ENCODE measurements around the gene ZNF428. TPM values are rescaled to one million over a fixed set of nuclear protein-coding genes. Genes with fewer than 3 reads are reported as not detected.

ZNF428 gene
- total RNA-seq, 1 donor, result 37.3 TPM

DNA sequence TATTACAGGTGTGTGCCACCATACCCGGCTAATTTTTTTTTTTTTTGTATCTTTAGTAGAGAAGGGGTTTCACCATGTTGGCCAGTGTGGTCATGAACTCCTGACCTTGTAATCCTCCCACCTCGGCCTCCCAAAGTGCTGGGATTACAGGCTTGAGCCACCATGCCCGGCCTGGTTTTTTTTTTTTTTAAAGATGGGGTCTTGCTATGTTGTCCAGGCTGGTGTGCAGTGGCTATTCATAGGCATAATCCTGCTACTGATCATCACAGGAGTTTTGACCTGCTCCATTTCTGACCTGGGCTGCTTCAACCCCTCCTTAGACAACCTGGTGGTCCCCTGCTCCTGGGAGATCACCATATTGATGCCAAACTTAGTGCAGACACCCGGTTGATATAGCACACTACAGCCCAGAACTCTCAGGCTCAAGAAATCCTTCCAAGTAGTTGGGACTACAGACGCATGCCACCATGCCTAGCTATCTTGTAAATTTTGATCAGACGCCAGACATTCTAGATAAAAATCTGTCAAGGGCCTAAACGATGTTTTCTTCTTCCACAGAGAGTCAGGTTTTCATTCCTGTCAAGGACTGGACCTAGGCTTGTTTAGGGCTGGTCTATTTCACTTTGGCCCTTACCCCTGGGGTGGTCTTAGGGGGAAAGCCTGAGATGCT is 41.0 kb upstream of the ZNF428 start:
- H3K79me2 ChIP-seq (ENCODE audit: insufficient read depth, low read length), result peaks cover 70% of the 10 kb centered on the region
- no peak overlapping the region for H3K4me3 ChIP-seq (ENCODE audit: insufficient read depth, low read length)
- TF ChIP-seq, protein P1, sequence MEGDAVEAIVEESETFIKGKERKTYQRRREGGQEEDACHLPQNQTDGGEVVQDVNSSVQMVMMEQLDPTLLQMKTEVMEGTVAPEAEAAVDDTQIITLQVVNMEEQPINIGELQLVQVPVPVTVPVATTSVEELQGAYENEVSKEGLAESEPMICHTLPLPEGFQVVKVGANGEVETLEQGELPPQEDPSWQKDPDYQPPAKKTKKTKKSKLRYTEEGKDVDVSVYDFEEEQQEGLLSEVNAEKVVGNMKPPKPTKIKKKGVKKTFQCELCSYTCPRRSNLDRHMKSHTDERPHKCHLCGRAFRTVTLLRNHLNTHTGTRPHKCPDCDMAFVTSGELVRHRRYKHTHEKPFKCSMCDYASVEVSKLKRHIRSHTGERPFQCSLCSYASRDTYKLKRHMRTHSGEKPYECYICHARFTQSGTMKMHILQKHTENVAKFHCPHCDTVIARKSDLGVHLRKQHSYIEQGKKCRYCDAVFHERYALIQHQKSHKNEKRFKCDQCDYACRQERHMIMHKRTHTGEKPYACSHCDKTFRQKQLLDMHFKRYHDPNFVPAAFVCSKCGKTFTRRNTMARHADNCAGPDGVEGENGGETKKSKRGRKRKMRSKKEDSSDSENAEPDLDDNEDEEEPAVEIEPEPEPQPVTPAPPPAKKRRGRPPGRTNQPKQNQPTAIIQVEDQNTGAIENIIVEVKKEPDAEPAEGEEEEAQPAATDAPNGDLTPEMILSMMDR (IDR thresholded peaks at IDR 0.05; ENCODE audit: extremely low read depth, low read depth, low read length), result no peak
- H3K36me3 ChIP-seq (ENCODE audit: insufficient read depth, low read length), result peaks cover 85% of the 10 kb centered on the region
- no peak overlapping the region for H2AFZ ChIP-seq (ENCODE audit: low read length)
- no peak overlapping the region for H3K27ac ChIP-seq (ENCODE audit: low read depth, low read length)
- no peaks in the 10 kb centered on the region for H3K4me1 ChIP-seq (ENCODE audit: insufficient read depth, low read length)
- no peak overlapping the region for H3K4me2 ChIP-seq (ENCODE audit: insufficient read depth, low read length)
- peaks cover 32% of the 10 kb centered on the region for H4K20me1 ChIP-seq (ENCODE audit: insufficient read depth, low read length)
- no peaks in the 10 kb centered on the region for H3K27me3 ChIP-seq (ENCODE audit: insufficient read depth, low read length)
- H3K9me3 ChIP-seq (ENCODE audit: low read depth, low read length), result no peaks in the 10 kb centered on the region
- DNase-seq (ENCODE audit: insufficient read length, low spot score, missing footprints), result no peak

DNA sequence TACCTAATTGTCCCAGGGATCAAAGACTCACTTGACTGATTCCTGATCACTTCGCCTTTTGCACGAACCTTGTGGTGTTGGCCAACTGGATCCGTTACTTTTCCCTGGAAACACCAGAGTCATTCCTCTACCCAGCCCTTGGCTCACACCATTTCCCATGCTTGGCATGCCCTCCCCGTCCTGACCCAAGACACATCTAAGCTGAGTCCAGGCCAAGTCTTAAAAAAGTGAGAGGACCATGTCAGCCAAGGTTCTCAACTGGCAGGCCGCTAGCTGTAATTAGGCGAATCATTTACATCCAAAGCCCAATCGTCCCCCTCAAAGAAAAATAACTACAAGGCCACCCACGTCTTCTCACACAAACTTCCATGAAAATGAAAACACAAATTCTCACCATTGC is 39.1 kb upstream of the ZNF428 start:
- Histone ChIP-seq H3K4me3 (ENCODE audit: insufficient read depth, low read length) (no peak overlapping the region), H3K4me2 (ENCODE audit: insufficient read depth, low read length) (no peak overlapping the region), H3K4me1 (ENCODE audit: insufficient read depth, low read length) (no peaks in the 10 kb centered on the region), H3K27ac (ENCODE audit: low read depth, low read length) (no peak overlapping the region), H2AFZ (ENCODE audit: low read length) (no peak overlapping the region), H3K79me2 (ENCODE audit: insufficient read depth, low read length) (peaks cover 52% of the 10 kb centered on the region), H4K20me1 (ENCODE audit: insufficient read depth, low read length) (peaks cover 20% of the 10 kb centered on the region), H3K27me3 (ENCODE audit: insufficient read depth, low read length) (no peaks in the 10 kb centered on the region), H3K36me3 (ENCODE audit: insufficient read depth, low read length) (peaks cover 84% of the 10 kb centered on the region), H3K9me3 (ENCODE audit: low read depth, low read length) (no peaks in the 10 kb centered on the region)
- TF ChIP-seq, protein P1 (IDR thresholded peaks at IDR 0.05; ENCODE audit: extremely low read depth, low read depth, low read length), result no peak
- DNase-seq (ENCODE audit: insufficient read length, low spot score, missing footprints), result no peak

DNA sequence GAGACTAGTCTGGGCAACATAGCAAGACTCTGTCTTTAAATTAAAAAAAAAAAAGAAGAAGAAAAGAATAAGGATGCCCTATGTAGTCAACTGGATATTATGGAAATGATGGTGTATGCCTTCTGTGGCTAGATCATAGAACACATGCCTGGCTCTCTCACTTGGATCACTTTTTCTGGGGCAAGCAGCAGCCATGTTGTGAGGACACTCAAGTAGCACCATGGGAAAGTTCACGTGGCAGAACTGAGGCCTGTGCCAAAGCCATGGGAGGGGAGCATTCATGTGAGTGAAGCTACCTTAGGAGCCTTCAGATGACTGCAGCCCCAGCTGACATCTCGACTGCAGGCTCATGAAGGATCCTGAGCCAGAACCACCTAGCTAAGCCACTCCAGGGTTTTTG is 38.6 kb upstream of the ZNF428 start:
- peaks cover 48% of the 10 kb centered on the region for H3K79me2 ChIP-seq (ENCODE audit: insufficient read depth, low read length)
- H3K4me2 ChIP-seq (ENCODE audit: insufficient read depth, low read length), result no peak overlapping the region
- H3K27me3 ChIP-seq (ENCODE audit: insufficient read depth, low read length), result no peaks in the 10 kb centered on the region
- DNase-seq (ENCODE audit: insufficient read length, low spot score, missing footprints), result no peak
- H3K4me1 ChIP-seq (ENCODE audit: insufficient read depth, low read length), result no peaks in the 10 kb centered on the region
- peaks cover 84% of the 10 kb centered on the region for H3K36me3 ChIP-seq (ENCODE audit: insufficient read depth, low read length)
- no peaks in the 10 kb centered on the region for H3K9me3 ChIP-seq (ENCODE audit: low read depth, low read length)
- H3K4me3 ChIP-seq (ENCODE audit: insufficient read depth, low read length), result no peak overlapping the region
- H4K20me1 ChIP-seq (ENCODE audit: insufficient read depth, low read length), result peaks cover 19% of the 10 kb centered on the region
- TF ChIP-seq, protein P1 (IDR thresholded peaks at IDR 0.05; ENCODE audit: extremely low read depth, low read depth, low read length), result no peak
- H3K27ac ChIP-seq (ENCODE audit: low read depth, low read length), result no peak overlapping the region
- H2AFZ ChIP-seq (ENCODE audit: low read length), result no peak overlapping the region

DNA sequence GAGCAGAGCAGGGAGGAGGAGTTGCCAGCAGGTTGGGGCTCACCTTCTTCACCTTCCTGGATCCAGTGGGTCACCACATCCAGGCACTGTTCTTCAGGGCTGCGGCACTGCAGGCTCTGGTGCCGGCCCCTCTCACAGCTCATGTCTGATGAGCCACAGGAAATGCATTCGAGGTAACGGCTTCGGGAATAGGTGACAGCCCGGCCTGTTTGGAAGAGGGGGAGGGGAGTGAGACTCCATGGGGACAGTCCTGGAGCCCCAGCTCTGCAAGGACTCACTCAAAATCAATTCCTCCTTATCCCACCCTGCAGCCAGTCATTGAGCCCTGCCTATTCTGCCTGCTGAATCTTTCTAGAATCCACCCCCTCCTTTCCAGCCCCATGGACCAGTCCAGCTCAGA is 37.0 kb upstream of the ZNF428 start:
- Histone ChIP-seq H3K4me1 (ENCODE audit: insufficient read depth, low read length) (no peaks in the 10 kb centered on the region), H4K20me1 (ENCODE audit: insufficient read depth, low read length) (peaks cover 14% of the 10 kb centered on the region), H3K79me2 (ENCODE audit: insufficient read depth, low read length) (peaks cover 36% of the 10 kb centered on the region), H3K9me3 (ENCODE audit: low read depth, low read length) (no peaks in the 10 kb centered on the region), H3K27ac (ENCODE audit: low read depth, low read length) (no peak overlapping the region), H3K27me3 (ENCODE audit: insufficient read depth, low read length) (no peaks in the 10 kb centered on the region), H2AFZ (ENCODE audit: low read length) (no peak overlapping the region), H3K36me3 (ENCODE audit: insufficient read depth, low read length) (peaks cover 83% of the 10 kb centered on the region), H3K4me2 (ENCODE audit: insufficient read depth, low read length) (no peak overlapping the region), H3K4me3 (ENCODE audit: insufficient read depth, low read length) (no peak overlapping the region)
- no peak for DNase-seq (ENCODE audit: insufficient read length, low spot score, missing footprints)
- TF ChIP-seq, protein P1 (IDR thresholded peaks at IDR 0.05; ENCODE audit: extremely low read depth, low read depth, low read length), result no peak
